WTC11 (cell line): ENCODE data around the gene AGBL2. TPM values are rescaled to one million over a fixed set of nuclear protein-coding genes. Genes with fewer than 3 reads are reported as not detected.
"Not testable (repeated sequence)": the region's sequence is repeated elsewhere in the genome, so short reads cannot be mapped to it uniquely, and the experiment has no call there.

Experiments
- ATAC-seq: fragments of 200-7000 bp; cut with Tn5 transposase; 2 replicates; pipeline ENCODE4 v1.10.0; 2021; ENCODE audit warnings: mild to moderate bottlenecking, moderate library complexity
- CTCF ChIA-PET: fragments of 300-600 bp; sonication (Branson Sonifier 250); formaldehyde crosslinking; loops from one replicate; lab custom pipeline; 2021; ENCODE audit warnings: antibody characterized with exemption; lab: Charles Lee
- POLR2A ChIA-PET: fragments of 350-600 bp; sonication (Branson Sonifier 250); formaldehyde crosslinking; loops from one replicate; lab custom pipeline; 2021; ENCODE audit warnings: antibody characterized with exemption; lab: Charles Lee
- DNase-seq: peaks from one replicate; pipeline ENCODE4 v3.0.0; 2021; ENCODE audit warnings: low spot score
- H3K27ac Mint-ChIP-seq: 2 replicates; pipeline ENCODE4 v1.8.0; 2021; ENCODE audit warnings: mixed read lengths
- H3K27me3 Mint-ChIP-seq: 2 replicates; pipeline ENCODE4 v1.8.0; 2021; ENCODE audit warnings: low read depth, mild to moderate bottlenecking, moderate library complexity, mixed read lengths
- H3K36me3 Mint-ChIP-seq: 2 replicates; pipeline ENCODE4 v1.8.0; 2021; ENCODE audit warnings: mixed read lengths
- H3K4me1 Mint-ChIP-seq: 2 replicates; pipeline ENCODE4 v1.8.0; 2022; ENCODE audit warnings: mixed read lengths
- H3K4me3 Mint-ChIP-seq: 2 replicates; pipeline ENCODE4 v1.8.0; 2021; ENCODE audit warnings: mild to moderate bottlenecking, moderate library complexity, mixed read lengths
- H3K9me3 Mint-ChIP-seq: 2 replicates; pipeline ENCODE4 v1.8.0; 2021; ENCODE audit warnings: mixed read lengths
- ATF1 ChIP-seq: sonication (generic); formaldehyde crosslinking; IDR thresholded peaks from 2 replicates; pipeline ENCODE4 v1.8.1; 2023; ENCODE audit warnings: mild to moderate bottlenecking, moderate library complexity, missing genetic modification reagents
- CBFB ChIP-seq: sonication (generic); formaldehyde crosslinking; IDR thresholded peaks from 2 replicates; pipeline ENCODE4 v1.8.1; 2022; ENCODE audit warnings: mild to moderate bottlenecking, low read depth, missing genetic modification reagents
- EMX1 ChIP-seq: fragments of 250-450 bp; sonication (Bioruptor Pico); IDR thresholded peaks from 2 replicates; pipeline ENCODE4 v1.8.0; 2021; ENCODE audit warnings: mild to moderate bottlenecking
- NFYB ChIP-seq: sonication (generic); formaldehyde crosslinking; conservative IDR thresholded peaks from 2 replicates; pipeline ENCODE4 v1.8.0; 2022; ENCODE audit warnings: low read depth, missing genetic modification reagents
- NR2C2 ChIP-seq: sonication (generic); formaldehyde crosslinking; IDR thresholded peaks from 2 replicates; pipeline ENCODE4 v1.8.0; 2022; ENCODE audit warnings: mild to moderate bottlenecking, missing genetic modification reagents
- SOX15 ChIP-seq: fragments of 250-450 bp; sonication (Bioruptor Pico); IDR thresholded peaks from 2 replicates; pipeline ENCODE4 v1.9.0; 2021; ENCODE audit warnings: mild to moderate bottlenecking
- ZNF671 ChIP-seq: fragments of 250-450 bp; sonication (Bioruptor Pico); IDR thresholded peaks from 2 replicates; pipeline ENCODE4 v1.8.0; 2021; ENCODE audit warnings: mild to moderate bottlenecking
- total RNA-seq: library from RNA; stranded (reverse); gene quantifications from 3 replicates; pipeline ENCODE4 v1.2.3, GENCODE V29; 2021
- TF ChIP-seq, protein P1 (sequence below): sonication (generic); formaldehyde crosslinking; IDR thresholded peaks from 2 replicates; pipeline ENCODE4 v1.8.0; 2022; ENCODE audit warnings: mild to moderate bottlenecking, missing genetic modification reagents
- TF ChIP-seq, protein P2 (sequence below): sonication (generic); formaldehyde crosslinking; conservative IDR thresholded peaks from 2 replicates; pipeline ENCODE4 v1.8.1; 2022; ENCODE audit warnings: mild to moderate bottlenecking, missing genetic modification reagents
- TF ChIP-seq, protein P3 (sequence below): sonication (generic); formaldehyde crosslinking; conservative IDR thresholded peaks from 2 replicates; pipeline ENCODE4 v1.8.1; 2023; ENCODE audit warnings: mild to moderate bottlenecking, low read depth, missing genetic modification reagents, moderate library complexity
- TF ChIP-seq, protein P4 (sequence below): sonication (generic); formaldehyde crosslinking; IDR thresholded peaks from 2 replicates; pipeline ENCODE4 v1.8.1; 2023; ENCODE audit warnings: mild to moderate bottlenecking, missing genetic modification reagents, moderate library complexity
- TF ChIP-seq, protein P5 (sequence below): sonication (generic); formaldehyde crosslinking; IDR thresholded peaks from 2 replicates; pipeline ENCODE4 v1.8.0; 2022; ENCODE audit warnings: mild to moderate bottlenecking, missing genetic modification reagents
- TF ChIP-seq, protein P6 (sequence below): fragments of 250-450 bp; sonication (Bioruptor Pico); IDR thresholded peaks from 2 replicates; pipeline ENCODE4 v1.9.0; 2021; ENCODE audit warnings: mild to moderate bottlenecking
- TF ChIP-seq, protein P7 (sequence below): sonication (generic); formaldehyde crosslinking; IDR thresholded peaks from 2 replicates; pipeline ENCODE4 v1.8.1; 2023; ENCODE audit warnings: mild to moderate bottlenecking, missing genetic modification reagents
- TF ChIP-seq, protein P8 (sequence below): fragments of 250-450 bp; sonication (Bioruptor Pico); IDR thresholded peaks from 2 replicates; pipeline ENCODE4 v1.9.0; 2021; ENCODE audit warnings: mild to moderate bottlenecking

The AGBL2 gene
- total RNA-seq, 1 experiment from 2014 or later = 3.7 TPM

DNA sequence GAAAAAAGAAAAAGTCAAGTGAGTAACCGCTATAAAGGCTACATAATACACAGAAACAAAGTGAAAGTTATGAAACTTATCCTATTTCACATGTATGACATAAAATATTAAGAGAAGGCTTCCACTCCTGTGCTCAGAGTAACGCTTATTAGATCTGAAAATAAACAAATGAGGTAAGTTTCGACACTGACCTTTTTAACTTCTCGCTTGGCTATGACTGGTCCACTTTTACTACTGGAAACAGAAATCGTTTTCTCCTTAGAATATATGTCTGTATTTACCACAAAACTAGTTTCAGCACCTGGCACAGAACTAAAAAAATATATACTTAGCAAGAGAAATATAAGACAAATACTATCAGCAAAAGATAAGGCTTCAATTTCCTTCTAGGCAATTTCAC, 35.6 kb upstream of the AGBL2 start:
- CTCF ChIA-PET = no interaction called here
- POLR2A ChIA-PET = no interaction called here

DNA sequence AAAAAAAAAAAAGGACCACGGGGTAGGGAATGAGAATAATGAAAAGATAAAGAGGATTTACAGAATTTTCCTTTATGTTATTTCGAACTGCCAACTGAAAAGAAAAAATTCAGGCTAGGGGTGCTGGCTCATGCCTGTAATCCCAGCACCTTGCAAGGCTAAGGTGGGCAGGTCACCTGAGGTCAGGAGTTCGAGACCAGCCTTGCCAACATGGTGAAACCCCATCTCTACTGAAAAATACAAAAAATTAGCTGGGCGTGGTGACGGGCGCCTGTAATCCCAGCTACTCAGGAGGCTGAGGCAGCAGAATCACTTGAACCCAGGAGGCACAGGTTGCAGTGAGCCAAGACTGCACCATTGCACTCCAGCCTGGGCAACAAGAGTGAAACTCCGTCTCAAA, 27.3 kb upstream of the AGBL2 start:
- H3K4me1 Mint-ChIP-seq, H3K27me3 Mint-ChIP-seq, CTCF ChIA-PET, H3K4me3 Mint-ChIP-seq, POLR2A ChIA-PET, H3K27ac Mint-ChIP-seq, ATAC-seq, DNase-seq, H3K9me3 Mint-ChIP-seq: not testable (repeated sequence)
- H3K36me3 Mint-ChIP-seq = peaks cover 77% of the 10 kb centered on the region

More for the DNA sequence above, 35.6 kb upstream of the AGBL2 start:
- no peak for TF ChIP-seq ATF1 (CRISPR knock-in tag)
- TF ChIP-seq, protein P1, sequence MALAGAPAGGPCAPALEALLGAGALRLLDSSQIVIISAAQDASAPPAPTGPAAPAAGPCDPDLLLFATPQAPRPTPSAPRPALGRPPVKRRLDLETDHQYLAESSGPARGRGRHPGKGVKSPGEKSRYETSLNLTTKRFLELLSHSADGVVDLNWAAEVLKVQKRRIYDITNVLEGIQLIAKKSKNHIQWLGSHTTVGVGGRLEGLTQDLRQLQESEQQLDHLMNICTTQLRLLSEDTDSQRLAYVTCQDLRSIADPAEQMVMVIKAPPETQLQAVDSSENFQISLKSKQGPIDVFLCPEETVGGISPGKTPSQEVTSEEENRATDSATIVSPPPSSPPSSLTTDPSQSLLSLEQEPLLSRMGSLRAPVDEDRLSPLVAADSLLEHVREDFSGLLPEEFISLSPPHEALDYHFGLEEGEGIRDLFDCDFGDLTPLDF (CRISPR knock-in tag) = no peak
- TF ChIP-seq, protein P2, sequence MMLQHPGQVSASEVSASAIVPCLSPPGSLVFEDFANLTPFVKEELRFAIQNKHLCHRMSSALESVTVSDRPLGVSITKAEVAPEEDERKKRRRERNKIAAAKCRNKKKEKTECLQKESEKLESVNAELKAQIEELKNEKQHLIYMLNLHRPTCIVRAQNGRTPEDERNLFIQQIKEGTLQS = no peak
- TF ChIP-seq, protein P3, sequence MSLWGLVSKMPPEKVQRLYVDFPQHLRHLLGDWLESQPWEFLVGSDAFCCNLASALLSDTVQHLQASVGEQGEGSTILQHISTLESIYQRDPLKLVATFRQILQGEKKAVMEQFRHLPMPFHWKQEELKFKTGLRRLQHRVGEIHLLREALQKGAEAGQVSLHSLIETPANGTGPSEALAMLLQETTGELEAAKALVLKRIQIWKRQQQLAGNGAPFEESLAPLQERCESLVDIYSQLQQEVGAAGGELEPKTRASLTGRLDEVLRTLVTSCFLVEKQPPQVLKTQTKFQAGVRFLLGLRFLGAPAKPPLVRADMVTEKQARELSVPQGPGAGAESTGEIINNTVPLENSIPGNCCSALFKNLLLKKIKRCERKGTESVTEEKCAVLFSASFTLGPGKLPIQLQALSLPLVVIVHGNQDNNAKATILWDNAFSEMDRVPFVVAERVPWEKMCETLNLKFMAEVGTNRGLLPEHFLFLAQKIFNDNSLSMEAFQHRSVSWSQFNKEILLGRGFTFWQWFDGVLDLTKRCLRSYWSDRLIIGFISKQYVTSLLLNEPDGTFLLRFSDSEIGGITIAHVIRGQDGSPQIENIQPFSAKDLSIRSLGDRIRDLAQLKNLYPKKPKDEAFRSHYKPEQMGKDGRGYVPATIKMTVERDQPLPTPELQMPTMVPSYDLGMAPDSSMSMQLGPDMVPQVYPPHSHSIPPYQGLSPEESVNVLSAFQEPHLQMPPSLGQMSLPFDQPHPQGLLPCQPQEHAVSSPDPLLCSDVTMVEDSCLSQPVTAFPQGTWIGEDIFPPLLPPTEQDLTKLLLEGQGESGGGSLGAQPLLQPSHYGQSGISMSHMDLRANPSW (CRISPR knock-in tag) = no peak
- no peak for TF ChIP-seq SOX15 (CRISPR knock-in tag)
- Mint-ChIP-seq H3K9me3 (peaks cover 5% of the 10 kb centered on the region), H3K4me3 (no peak overlapping the region), H3K36me3 (peaks cover 74% of the 10 kb centered on the region), H3K4me1 (no peaks in the 10 kb centered on the region), H3K27me3 (no peaks in the 10 kb centered on the region), H3K27ac (no peak overlapping the region; the same call in 1 of the 2 replicates)
- no peak for DNase-seq
- ATAC-seq = no peak

DNA sequence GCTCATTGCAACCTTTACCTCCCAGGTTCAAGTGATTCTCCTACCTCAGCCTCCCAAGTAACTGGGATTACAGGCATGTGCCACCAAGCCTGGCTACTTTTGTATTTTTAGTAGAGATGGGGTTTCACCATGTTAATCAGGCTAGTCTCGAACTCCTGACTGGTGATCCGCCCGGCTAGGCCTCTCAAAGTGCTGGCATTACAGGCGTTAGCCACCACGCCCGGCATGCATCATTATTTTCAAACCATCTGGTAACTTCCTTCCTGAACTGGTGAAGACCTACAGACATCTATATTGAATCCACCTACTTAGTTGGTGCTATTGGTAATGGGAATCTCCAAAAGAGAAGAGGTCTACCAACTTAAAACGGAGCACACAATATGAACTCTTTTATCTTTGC, 22.6 kb upstream of the AGBL2 start:
- H3K4me1 Mint-ChIP-seq, POLR2A ChIA-PET, DNase-seq, H3K9me3 Mint-ChIP-seq, CTCF ChIA-PET, H3K27ac Mint-ChIP-seq, H3K4me3 Mint-ChIP-seq, ATAC-seq, H3K27me3 Mint-ChIP-seq: not testable (repeated sequence)
- H3K36me3 Mint-ChIP-seq = peaks cover 71% of the 10 kb centered on the region

DNA sequence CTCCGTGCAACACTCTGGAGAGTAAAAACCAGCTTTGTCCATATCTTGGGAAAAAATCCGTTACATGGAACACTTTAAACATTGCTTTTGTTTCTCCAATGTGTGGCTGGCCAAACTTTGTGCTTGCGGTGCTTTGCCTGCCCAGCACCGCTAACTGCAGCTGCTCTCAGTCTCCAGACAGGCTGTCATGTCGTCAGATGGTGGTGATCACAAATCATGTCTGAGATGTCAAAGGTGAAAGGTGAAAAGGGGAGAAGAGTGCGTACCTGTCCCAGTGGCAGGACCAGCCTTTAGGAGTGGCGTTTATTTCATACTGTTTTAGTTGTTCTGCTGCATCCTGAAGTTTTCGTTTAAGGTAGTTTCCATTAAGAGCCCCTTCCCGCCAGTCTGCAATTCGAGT, 17.1 kb upstream of the AGBL2 start:
- no peaks in the 10 kb centered on the region for H3K4me1 Mint-ChIP-seq
- no peak overlapping the region for H3K27ac Mint-ChIP-seq
- POLR2A ChIA-PET = no interaction called here
- DNase-seq = no peak
- TF ChIP-seq NFYB (CRISPR knock-in tag) (no peak), CBFB (CRISPR knock-in tag) (no peak), ZNF671 (CRISPR knock-in tag) (no peak), EMX1 (CRISPR knock-in tag) (no peak), NR2C2 (CRISPR knock-in tag) (no peak)
- TF ChIP-seq, protein P4, sequence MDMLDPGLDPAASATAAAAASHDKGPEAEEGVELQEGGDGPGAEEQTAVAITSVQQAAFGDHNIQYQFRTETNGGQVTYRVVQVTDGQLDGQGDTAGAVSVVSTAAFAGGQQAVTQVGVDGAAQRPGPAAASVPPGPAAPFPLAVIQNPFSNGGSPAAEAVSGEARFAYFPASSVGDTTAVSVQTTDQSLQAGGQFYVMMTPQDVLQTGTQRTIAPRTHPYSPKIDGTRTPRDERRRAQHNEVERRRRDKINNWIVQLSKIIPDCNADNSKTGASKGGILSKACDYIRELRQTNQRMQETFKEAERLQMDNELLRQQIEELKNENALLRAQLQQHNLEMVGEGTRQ (CRISPR knock-in tag) = no peak
- TF ChIP-seq, protein P5, sequence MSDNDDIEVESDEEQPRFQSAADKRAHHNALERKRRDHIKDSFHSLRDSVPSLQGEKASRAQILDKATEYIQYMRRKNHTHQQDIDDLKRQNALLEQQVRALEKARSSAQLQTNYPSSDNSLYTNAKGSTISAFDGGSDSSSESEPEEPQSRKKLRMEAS (CRISPR knock-in tag) = no peak
- TF ChIP-seq, protein P6, sequence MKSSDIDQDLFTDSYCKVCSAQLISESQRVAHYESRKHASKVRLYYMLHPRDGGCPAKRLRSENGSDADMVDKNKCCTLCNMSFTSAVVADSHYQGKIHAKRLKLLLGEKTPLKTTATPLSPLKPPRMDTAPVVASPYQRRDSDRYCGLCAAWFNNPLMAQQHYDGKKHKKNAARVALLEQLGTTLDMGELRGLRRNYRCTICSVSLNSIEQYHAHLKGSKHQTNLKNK (CRISPR knock-in tag) = no peak
- TF ChIP-seq, protein P7, sequence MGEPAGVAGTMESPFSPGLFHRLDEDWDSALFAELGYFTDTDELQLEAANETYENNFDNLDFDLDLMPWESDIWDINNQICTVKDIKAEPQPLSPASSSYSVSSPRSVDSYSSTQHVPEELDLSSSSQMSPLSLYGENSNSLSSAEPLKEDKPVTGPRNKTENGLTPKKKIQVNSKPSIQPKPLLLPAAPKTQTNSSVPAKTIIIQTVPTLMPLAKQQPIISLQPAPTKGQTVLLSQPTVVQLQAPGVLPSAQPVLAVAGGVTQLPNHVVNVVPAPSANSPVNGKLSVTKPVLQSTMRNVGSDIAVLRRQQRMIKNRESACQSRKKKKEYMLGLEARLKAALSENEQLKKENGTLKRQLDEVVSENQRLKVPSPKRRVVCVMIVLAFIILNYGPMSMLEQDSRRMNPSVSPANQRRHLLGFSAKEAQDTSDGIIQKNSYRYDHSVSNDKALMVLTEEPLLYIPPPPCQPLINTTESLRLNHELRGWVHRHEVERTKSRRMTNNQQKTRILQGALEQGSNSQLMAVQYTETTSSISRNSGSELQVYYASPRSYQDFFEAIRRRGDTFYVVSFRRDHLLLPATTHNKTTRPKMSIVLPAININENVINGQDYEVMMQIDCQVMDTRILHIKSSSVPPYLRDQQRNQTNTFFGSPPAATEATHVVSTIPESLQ (CRISPR knock-in tag) = no peak
- TF ChIP-seq, protein P8, sequence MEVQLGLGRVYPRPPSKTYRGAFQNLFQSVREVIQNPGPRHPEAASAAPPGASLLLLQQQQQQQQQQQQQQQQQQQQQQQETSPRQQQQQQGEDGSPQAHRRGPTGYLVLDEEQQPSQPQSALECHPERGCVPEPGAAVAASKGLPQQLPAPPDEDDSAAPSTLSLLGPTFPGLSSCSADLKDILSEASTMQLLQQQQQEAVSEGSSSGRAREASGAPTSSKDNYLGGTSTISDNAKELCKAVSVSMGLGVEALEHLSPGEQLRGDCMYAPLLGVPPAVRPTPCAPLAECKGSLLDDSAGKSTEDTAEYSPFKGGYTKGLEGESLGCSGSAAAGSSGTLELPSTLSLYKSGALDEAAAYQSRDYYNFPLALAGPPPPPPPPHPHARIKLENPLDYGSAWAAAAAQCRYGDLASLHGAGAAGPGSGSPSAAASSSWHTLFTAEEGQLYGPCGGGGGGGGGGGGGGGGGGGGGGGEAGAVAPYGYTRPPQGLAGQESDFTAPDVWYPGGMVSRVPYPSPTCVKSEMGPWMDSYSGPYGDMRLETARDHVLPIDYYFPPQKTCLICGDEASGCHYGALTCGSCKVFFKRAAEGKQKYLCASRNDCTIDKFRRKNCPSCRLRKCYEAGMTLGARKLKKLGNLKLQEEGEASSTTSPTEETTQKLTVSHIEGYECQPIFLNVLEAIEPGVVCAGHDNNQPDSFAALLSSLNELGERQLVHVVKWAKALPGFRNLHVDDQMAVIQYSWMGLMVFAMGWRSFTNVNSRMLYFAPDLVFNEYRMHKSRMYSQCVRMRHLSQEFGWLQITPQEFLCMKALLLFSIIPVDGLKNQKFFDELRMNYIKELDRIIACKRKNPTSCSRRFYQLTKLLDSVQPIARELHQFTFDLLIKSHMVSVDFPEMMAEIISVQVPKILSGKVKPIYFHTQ (CRISPR knock-in tag) = no peak
- TF ChIP-seq, all 79 proteins: peak for 0
- Mint-ChIP-seq H3K36me3 (peaks cover 88% of the 10 kb centered on the region), H3K27me3 (no peaks in the 10 kb centered on the region), H3K4me3 (no peak overlapping the region), H3K9me3 (no peaks in the 10 kb centered on the region)
- CTCF ChIA-PET = no interaction called here
- no peak for ATAC-seq
